IMR-90 (cell line): Measurements from ENCODE around the gene LUZP1. TPM values are rescaled to one million over a fixed set of nuclear protein-coding genes. Genes with fewer than 3 reads are reported as not detected.

Source experiments
- microRNA-seq, 2 experiments: library from miRNA; stranded (forward) in 1 of 2; unstranded in 1 of 2; fragments of 10-50 nt in 1 of 2; fragments of <30 nt in 1 of 2; gene quantifications in 1 of 2; microRNA quantifications in 1 of 2; one replicate each; pipeline versions ENCODE3 to v1.1.0; 2013 to 2020; ENCODE audit not compliant: insufficient read depth in 1 of 2, insufficient read length in 1 of 2, unreplicated experiment in 1 of 2
- polyA plus RNA-seq, 3 experiments: library from polyadenylated mRNA; depleted of rRNA; stranded (reverse); fragments of >200 nt; gene quantifications; 2 replicates each; pipeline ENCODE4 v1.2.3, GENCODE V29; 2012; ENCODE audit warnings: low replicate concordance in 1 of 3
- small RNA-seq, 5 experiments: library from RNA; depleted of rRNA; stranded (forward); fragments of <200 nt; gene quantifications; one replicate each; pipeline ENCODE3, GENCODE V24; 2012
- total RNA-seq: library from RNA; depleted of rRNA; stranded (reverse); fragments of >200 nt; gene quantifications from 2 replicates; pipeline ENCODE4 v1.2.3, GENCODE V29; 2012; rRNA removed

LUZP1 gene
- total and polyA plus RNA-seq, 2 of the 4 experiments (the other 2 are of a cell fraction) = 13.1 to 31.7 TPM

Small RNA genes lying within 50 kb of the gene (microRNA-seq; reads per million reads assigned to microRNA genes)
- gene MIR3115 (ENCODE audit: insufficient read depth in 1 of 2, insufficient read length in 1 of 2, unreplicated experiment in 1 of 2) (2.9 to 12.4 reads per million in 2 experiments), gene MIR4419A (ENCODE audit: insufficient read depth in 1 of 2, insufficient read length in 1 of 2, unreplicated experiment in 1 of 2) (0 reads per million in 2 experiments), gene RNU6-135P (ENCODE audit: insufficient read depth, insufficient read length) (not detected), gene RNU6-514P (ENCODE audit: insufficient read depth, insufficient read length) (not detected)

Small RNA genes lying within 50 kb of the gene (small RNA-seq; reads per million reads assigned to genes)
- 0 to 9.1 (median 0.51) reads per million in 5 experiments for gene MIR3115
- gene MIR4419A = 0 reads per million in 5 experiments
- gene RNU6-135P = 0 to 3.0 (median 0) reads per million in 5 experiments
- 0 to 0.04 (median 0) reads per million in 5 experiments for gene RNU6-514P

Other genes starting within 250 kb of the LUZP1 start
- not detected in 2 replicates for gene LACTBL1, start 196.0 kb downstream of the LUZP1 start, total RNA-seq
- gene LACTBL1, start 196.0 kb downstream of the LUZP1 start, polyA plus RNA-seq (2012; rRNA removed) = not detected in 2 replicates
- not detected in 2 replicates for gene TEX46, start 153.0 kb downstream of the LUZP1 start, total RNA-seq
- not detected in 2 replicates for gene TEX46, start 153.0 kb downstream of the LUZP1 start, polyA plus RNA-seq (2012; rRNA removed)
- gene KDM1A, start 149.4 kb downstream of the LUZP1 start, total RNA-seq = 104 and 148 TPM in 2 replicates
- gene KDM1A, start 149.4 kb downstream of the LUZP1 start, polyA plus RNA-seq (2012; rRNA removed) = 54.9 and 58.7 TPM in 2 replicates
- gene HTR1D, start 48.6 kb upstream of the LUZP1 start, total RNA-seq = under 0.01 and 0.18 TPM in 2 replicates
- gene HTR1D, start 48.6 kb upstream of the LUZP1 start, polyA plus RNA-seq (2012; rRNA removed) = 0.03 and 0.06 TPM in 2 replicates
- gene HNRNPR, start 175.4 kb upstream of the LUZP1 start, total RNA-seq = 99.7 and 152 TPM in 2 replicates
- gene HNRNPR, start 175.4 kb upstream of the LUZP1 start, polyA plus RNA-seq (2012; rRNA removed) = 107 and 111 TPM in 2 replicates
- 14.3 and 15.8 TPM in 2 replicates for gene ZNF436, start 201.0 kb upstream of the LUZP1 start, total RNA-seq
- gene ZNF436, start 201.0 kb upstream of the LUZP1 start, polyA plus RNA-seq (2012; rRNA removed) = 3.7 and 5.3 TPM in 2 replicates